ENCODE data around the gene ZFP36L1. TPM values are rescaled to one million over a fixed set of nuclear protein-coding genes. Genes with fewer than 3 reads are reported as not detected.

Gene ZFP36L1
- total RNA-seq, 1 experiment from 2014 or later: 69.5 TPM

DNA sequence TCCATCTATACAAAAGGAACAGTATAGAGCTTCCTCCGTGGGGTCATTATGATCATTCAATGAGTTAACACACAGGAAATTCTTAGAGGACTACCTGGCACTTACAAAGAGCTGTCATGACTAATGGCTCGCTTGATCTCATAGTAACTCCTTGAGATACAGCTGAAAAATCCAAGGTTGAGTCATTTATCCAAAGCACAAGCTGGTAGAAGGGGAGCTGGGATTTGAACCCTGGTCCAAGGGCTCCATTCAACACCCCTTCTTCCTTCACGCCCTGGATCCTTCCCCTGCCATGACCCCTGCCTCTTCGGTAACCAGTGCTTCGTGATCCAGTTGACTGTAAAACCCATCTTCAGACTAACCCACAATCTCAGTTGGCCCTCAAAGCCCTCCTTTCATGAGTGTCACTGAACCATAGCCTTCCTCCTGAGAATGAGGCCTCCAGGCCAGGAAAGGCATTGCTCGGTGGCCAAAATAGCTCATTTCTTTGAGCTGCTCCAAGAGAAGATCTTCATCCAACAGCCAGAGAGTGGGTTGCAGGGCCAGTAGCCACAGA lies 7.8 kb downstream of the ZFP36L1 start:
- Histone ChIP-seq H3K27ac (ENCODE audit: low read depth, low read length, poor library complexity, severe bottlenecking) (no peak overlapping the region), H3K4me1 (ENCODE audit: insufficient read depth, low read length, poor library complexity, severe bottlenecking) (peaks cover 24% of the 10 kb centered on the region), H3K9me3 (ENCODE audit: low read depth, low read length, poor library complexity, severe bottlenecking) (no peaks in the 10 kb centered on the region), H3K36me3 (ENCODE audit: insufficient read depth, low read length, poor library complexity, severe bottlenecking) (peaks cover 30% of the 10 kb centered on the region), H3K4me3 (ENCODE audit: low read depth, low read length, poor library complexity, severe bottlenecking) (no peak overlapping the region), H3K27me3 (replicated peaks; ENCODE audit: insufficient read depth, low read depth, low read length, poor library complexity) (no peaks in the 10 kb centered on the region)
- TF ChIP-seq EZH2 (IDR thresholded peaks at IDR 0.05; ENCODE audit: borderline replicate concordance, low read depth, low read length, poor library complexity, severe bottlenecking) (no peak), CTCF (conservative IDR thresholded peaks at IDR 0.05; ENCODE audit: low read depth, low read length) (no peak)
- POLR2A ChIA-PET (ENCODE audit: low non-redundant PET): no interaction called here
- intact Hi-C loops (cut with micrococcal nuclease; ENCODE audit: unreplicated experiment): loop anchor here (5.0 kb wide), 2 partner anchors 238 to 433 kb away; no protein-coding TSS in a partner anchor
- BruUV-seq (replicated peaks): no TSS peak
- CTCF ChIA-PET: no interaction called here
- DNase-seq (ENCODE audit: low spot score): no peak

GRCh38 chr14:68784226-68784910 lies 8.5 kb downstream of the ZFP36L1 start:
- no peak overlapping the region for H3K27ac ChIP-seq (ENCODE audit: low read depth, low read length, poor library complexity, severe bottlenecking)
- BruUV-seq (replicated peaks): no TSS peak
- no peaks in the 10 kb centered on the region for H3K9me3 ChIP-seq (ENCODE audit: low read depth, low read length, poor library complexity, severe bottlenecking)
- DNase-seq (ENCODE audit: low spot score): no peak
- CTCF ChIA-PET: no interaction called here
- POLR2A ChIA-PET (ENCODE audit: low non-redundant PET): no interaction called here
- peaks cover 23% of the 10 kb centered on the region for H3K36me3 ChIP-seq (ENCODE audit: insufficient read depth, low read length, poor library complexity, severe bottlenecking)
- intact Hi-C loops (cut with micrococcal nuclease; ENCODE audit: unreplicated experiment): no loop called here
- no peak overlapping the region for H3K4me3 ChIP-seq (ENCODE audit: low read depth, low read length, poor library complexity, severe bottlenecking)
- H3K4me1 ChIP-seq (ENCODE audit: insufficient read depth, low read length, poor library complexity, severe bottlenecking): peaks cover 17% of the 10 kb centered on the region
- TF ChIP-seq EZH2 (IDR thresholded peaks at IDR 0.05; ENCODE audit: borderline replicate concordance, low read depth, low read length, poor library complexity, severe bottlenecking): no peak
- no peak for TF ChIP-seq CTCF (conservative IDR thresholded peaks at IDR 0.05; ENCODE audit: low read depth, low read length)
- H3K27me3 ChIP-seq (replicated peaks; ENCODE audit: insufficient read depth, low read depth, low read length, poor library complexity): no peaks in the 10 kb centered on the region

GRCh38 chr14:68783408-68784225 lies 9.2 kb downstream of the ZFP36L1 start:
- Histone ChIP-seq H3K9me3 (ENCODE audit: low read depth, low read length, poor library complexity, severe bottlenecking) (no peaks in the 10 kb centered on the region), H3K36me3 (ENCODE audit: insufficient read depth, low read length, poor library complexity, severe bottlenecking) (peaks cover 19% of the 10 kb centered on the region), H3K27me3 (replicated peaks; ENCODE audit: insufficient read depth, low read depth, low read length, poor library complexity) (no peaks in the 10 kb centered on the region), H3K4me1 (ENCODE audit: insufficient read depth, low read length, poor library complexity, severe bottlenecking) (peaks cover 13% of the 10 kb centered on the region), H3K4me3 (ENCODE audit: low read depth, low read length, poor library complexity, severe bottlenecking) (no peak overlapping the region), H3K27ac (ENCODE audit: low read depth, low read length, poor library complexity, severe bottlenecking) (no peak overlapping the region)
- BruUV-seq (replicated peaks): no TSS peak
- CTCF ChIA-PET: interaction anchor here (0.6 kb wide), 1 partner anchor 21 kb away, joined by 6 read pairs; no protein-coding TSS in a partner anchor
- TF ChIP-seq CTCF (conservative IDR thresholded peaks at IDR 0.05; ENCODE audit: low read depth, low read length): no peak
- no peak for TF ChIP-seq EZH2 (IDR thresholded peaks at IDR 0.05; ENCODE audit: borderline replicate concordance, low read depth, low read length, poor library complexity, severe bottlenecking)
- no peak for DNase-seq (ENCODE audit: low spot score)
- intact Hi-C loops (cut with micrococcal nuclease; ENCODE audit: unreplicated experiment): no loop called here
- POLR2A ChIA-PET (ENCODE audit: low non-redundant PET): no interaction called here
